WTC11 (cell line): ENCODE data around the gene PRR18. TPM values are rescaled to one million over a fixed set of nuclear protein-coding genes. Genes with fewer than 3 reads are reported as not detected.

ENCODE experiments used
- ATAC-seq: fragments of 200-7000 bp; cut with Tn5 transposase; 2 replicates; pipeline ENCODE4 v1.10.0; 2021; ENCODE audit warnings: mild to moderate bottlenecking, moderate library complexity
- CTCF ChIA-PET: fragments of 300-600 bp; sonication (Branson Sonifier 250); formaldehyde crosslinking; loops from one replicate; lab custom pipeline; 2021; ENCODE audit warnings: antibody characterized with exemption; lab: Charles Lee
- POLR2A ChIA-PET: fragments of 350-600 bp; sonication (Branson Sonifier 250); formaldehyde crosslinking; loops from one replicate; lab custom pipeline; 2021; ENCODE audit warnings: antibody characterized with exemption; lab: Charles Lee
- DNase-seq: peaks from one replicate; pipeline ENCODE4 v3.0.0; 2021; ENCODE audit warnings: low spot score
- H3K27ac Mint-ChIP-seq: 2 replicates; pipeline ENCODE4 v1.8.0; 2021; ENCODE audit warnings: mixed read lengths
- H3K27me3 Mint-ChIP-seq: 2 replicates; pipeline ENCODE4 v1.8.0; 2021; ENCODE audit warnings: low read depth, mild to moderate bottlenecking, moderate library complexity, mixed read lengths
- H3K36me3 Mint-ChIP-seq: 2 replicates; pipeline ENCODE4 v1.8.0; 2021; ENCODE audit warnings: mixed read lengths
- H3K4me1 Mint-ChIP-seq: 2 replicates; pipeline ENCODE4 v1.8.0; 2022; ENCODE audit warnings: mixed read lengths
- H3K4me3 Mint-ChIP-seq: 2 replicates; pipeline ENCODE4 v1.8.0; 2021; ENCODE audit warnings: mild to moderate bottlenecking, moderate library complexity, mixed read lengths
- H3K9me3 Mint-ChIP-seq: 2 replicates; pipeline ENCODE4 v1.8.0; 2021; ENCODE audit warnings: mixed read lengths
- ATF2 ChIP-seq: sonication (generic); formaldehyde crosslinking; IDR thresholded peaks from 2 replicates; pipeline ENCODE4 v1.8.1; 2022; ENCODE audit warnings: low read depth, missing genetic modification reagents, borderline replicate concordance
- ATF6 ChIP-seq: sonication (generic); formaldehyde crosslinking; IDR thresholded peaks from 2 replicates; pipeline ENCODE4 v1.8.1; 2023; ENCODE audit warnings: mild to moderate bottlenecking, missing genetic modification reagents
- CDX4 ChIP-seq: fragments of 250-450 bp; sonication (Bioruptor Pico); IDR thresholded peaks from 2 replicates; pipeline ENCODE4 v1.9.0; 2021; ENCODE audit warnings: moderate library complexity, mild to moderate bottlenecking, inconsistent platforms, borderline replicate concordance
- CREM ChIP-seq: sonication (generic); formaldehyde crosslinking; IDR thresholded peaks from 2 replicates; pipeline ENCODE4 v1.8.1; 2022; ENCODE audit warnings: mild to moderate bottlenecking, missing genetic modification reagents, moderate library complexity
- ELF4 ChIP-seq: sonication (generic); formaldehyde crosslinking; IDR thresholded peaks from 2 replicates; pipeline ENCODE4 v1.8.1; 2022; ENCODE audit warnings: low read depth, mild to moderate bottlenecking, moderate library complexity, missing genetic modification reagents
- ESRRA ChIP-seq: sonication (generic); formaldehyde crosslinking; IDR thresholded peaks from 2 replicates; pipeline ENCODE4 v1.8.1; 2022; ENCODE audit warnings: mild to moderate bottlenecking, missing genetic modification reagents, borderline replicate concordance
- ETV6 ChIP-seq: sonication (generic); formaldehyde crosslinking; IDR thresholded peaks from 2 replicates; pipeline ENCODE4 v1.8.1; 2022; ENCODE audit warnings: mild to moderate bottlenecking, missing genetic modification reagents
- FOXK1 ChIP-seq: sonication (generic); formaldehyde crosslinking; IDR thresholded peaks from 2 replicates; pipeline ENCODE4 v1.8.0; 2022; ENCODE audit warnings: mild to moderate bottlenecking, moderate library complexity, missing genetic modification reagents
- FOXP1 ChIP-seq: sonication (generic); formaldehyde crosslinking; IDR thresholded peaks from 2 replicates; pipeline ENCODE4 v1.8.0; 2022; ENCODE audit warnings: missing genetic modification reagents, mild to moderate bottlenecking, moderate library complexity, borderline replicate concordance
- GTF2I ChIP-seq: fragments of 250-450 bp; sonication (Bioruptor Pico); conservative IDR thresholded peaks from 2 replicates; pipeline ENCODE4 v1.4.0; 2021; ENCODE audit warnings: mild to moderate bottlenecking
- MYBL2 ChIP-seq: sonication (generic); formaldehyde crosslinking; IDR thresholded peaks from 2 replicates; pipeline ENCODE4 v1.8.1; 2023; ENCODE audit warnings: mild to moderate bottlenecking, moderate library complexity, missing genetic modification reagents
- NR1H2 ChIP-seq: sonication (generic); formaldehyde crosslinking; IDR thresholded peaks from 2 replicates; pipeline ENCODE4 v1.9.0; 2021; ENCODE audit warnings: mild to moderate bottlenecking, moderate library complexity, missing genetic modification reagents
- OVOL2 ChIP-seq: fragments of 250-450 bp; sonication (Bioruptor Pico); IDR thresholded peaks from 2 replicates; pipeline ENCODE4 v1.9.0; 2021; ENCODE audit warnings: mild to moderate bottlenecking, borderline replicate concordance
- RELA ChIP-seq: sonication (generic); formaldehyde crosslinking; IDR thresholded peaks from 2 replicates; pipeline ENCODE4 v1.8.1; 2022; ENCODE audit warnings: missing genetic modification reagents, mild to moderate bottlenecking, borderline replicate concordance
- SMAD3 ChIP-seq: sonication (generic); formaldehyde crosslinking; IDR thresholded peaks from 2 replicates; pipeline ENCODE4 v1.8.0; 2022; ENCODE audit warnings: missing genetic modification reagents, mild to moderate bottlenecking, borderline replicate concordance
- SMAD4 ChIP-seq: sonication (generic); formaldehyde crosslinking; IDR thresholded peaks from 2 replicates; pipeline ENCODE4 v1.8.0; 2022; ENCODE audit warnings: mild to moderate bottlenecking, missing genetic modification reagents
- SOX15 ChIP-seq: fragments of 250-450 bp; sonication (Bioruptor Pico); IDR thresholded peaks from 2 replicates; pipeline ENCODE4 v1.9.0; 2021; ENCODE audit warnings: mild to moderate bottlenecking
- STAT6 ChIP-seq: sonication (generic); formaldehyde crosslinking; conservative IDR thresholded peaks from 2 replicates; pipeline ENCODE4 v1.8.1; 2023; ENCODE audit warnings: mild to moderate bottlenecking, low read depth, missing genetic modification reagents, moderate library complexity
- TP53 ChIP-seq: sonication (generic); formaldehyde crosslinking; IDR thresholded peaks from 2 replicates; pipeline ENCODE4 v1.8.1; 2023; ENCODE audit warnings: mild to moderate bottlenecking, missing genetic modification reagents
- USF1 ChIP-seq: sonication (generic); formaldehyde crosslinking; IDR thresholded peaks from 2 replicates; pipeline ENCODE4 v1.8.0; 2022; ENCODE audit warnings: mild to moderate bottlenecking, missing genetic modification reagents
- ZNF232 ChIP-seq: sonication (generic); formaldehyde crosslinking; IDR thresholded peaks from 2 replicates; pipeline ENCODE4 v1.8.0; 2022; ENCODE audit warnings: mild to moderate bottlenecking, missing genetic modification reagents
- ZNF425 ChIP-seq: fragments of 250-450 bp; sonication (Bioruptor Pico); conservative IDR thresholded peaks from 2 replicates; pipeline ENCODE4 v1.9.0; 2021; ENCODE audit warnings: mild to moderate bottlenecking
- total RNA-seq: library from RNA; stranded (reverse); gene quantifications from 3 replicates; pipeline ENCODE4 v1.2.3, GENCODE V29; 2021

The PRR18 gene
- total RNA-seq, 1 experiment from 2014 or later: 0.52 TPM

GRCh38 chr6:166342349-166343149 lies 34.4 kb upstream of the PRR18 start, which contains the start of gene SFT2D1:
Gene SFT2D1 (minus strand): TSS chr6:166342545. CDS start chr6:166342481, 64 bp downstream.
- Mint-ChIP-seq H3K36me3 (peaks cover 2% of the 10 kb centered on the region; the same call in 1 of the 2 replicates), H3K9me3 (no peaks in the 10 kb centered on the region), H3K27me3 (peaks cover 3% of the 10 kb centered on the region; the same call in 1 of the 2 replicates), H3K4me1 (peaks cover 15% of the 10 kb centered on the region), H3K4me3 (peak within 1 kb of the TSS; percentile 84), H3K27ac (peak within 1 kb of the TSS; percentile 86)
- POLR2A ChIA-PET: interaction anchor here (0.7 kb wide), 1 partner anchor 1298 kb away, joined by 4 read pairs; no protein-coding TSS in a partner anchor
- DNase-seq (peak; percentile 77), ATAC-seq (peak; percentile 87)
- CTCF ChIA-PET: interaction anchor here (0.9 to 2.2 kb wide), 3 partner anchors 29 to 58 kb away, joined by 6 to 10 read pairs (median 7); no protein-coding TSS in a partner anchor
- TF ChIP-seq USF1 (CRISPR knock-in tag) (0 out of 2 replicates have a peak, but pooled peaks have one; percentile 19), SMAD4 (CRISPR knock-in tag) (no peak), RELA (peak; percentile 80; the same call in 1 of the 2 replicates), SMAD3 (CRISPR knock-in tag) (peak; percentile 36; the same call in 1 of the 2 replicates), FOXK1 (peak; percentile 76), NR1H2 (CRISPR knock-in tag) (no peak), ELF4 (CRISPR knock-in tag) (no peak), ESRRA (CRISPR knock-in tag) (0 out of 2 replicates have a peak, but pooled peaks have one; percentile 24), ATF6 (CRISPR knock-in tag) (0 out of 2 replicates have a peak, but pooled peaks have one; percentile 38), MYBL2 (CRISPR knock-in tag) (no peak), ATF2 (CRISPR knock-in tag) (no peak), FOXP1 (CRISPR knock-in tag) (peak; percentile 81; the same call in 1 of the 2 replicates), ETV6 (CRISPR knock-in tag) (peak; percentile 64), STAT6 (CRISPR knock-in tag) (no peak), OVOL2 (CRISPR knock-in tag) (no peak), CREM (peak; percentile 43; the same call in 1 of the 2 replicates), TP53 (CRISPR knock-in tag) (no peak), ZNF425 (CRISPR knock-in tag) (no peak), SOX15 (CRISPR knock-in tag) (no peak), CDX4 (CRISPR knock-in tag) (no peak), ZNF232 (CRISPR knock-in tag) (peak; percentile 91), GTF2I (0 out of 2 replicates have a peak, but pooled peaks have one; percentile 48)
